Stimulated activated CD4-positive, alpha-beta T cell treated with anti-CD3 and anti-CD28 coated beads, Interleukin-12 subunit alpha, Interleukin-12 subunit beta, amount 100 ng/mL, for 4 hours (primary cell): ENCODE measurements around the gene RNF175.
"Not testable (repeated sequence)": the region's sequence is repeated elsewhere in the genome, so short reads cannot be mapped to it uniquely, and the experiment has no call there.

ENCODE experiments used
- DNase-seq: peaks from one replicate; pipeline ENCODE4 v3.0.0-alpha.2; 2020

RNF175 gene

DNA sequence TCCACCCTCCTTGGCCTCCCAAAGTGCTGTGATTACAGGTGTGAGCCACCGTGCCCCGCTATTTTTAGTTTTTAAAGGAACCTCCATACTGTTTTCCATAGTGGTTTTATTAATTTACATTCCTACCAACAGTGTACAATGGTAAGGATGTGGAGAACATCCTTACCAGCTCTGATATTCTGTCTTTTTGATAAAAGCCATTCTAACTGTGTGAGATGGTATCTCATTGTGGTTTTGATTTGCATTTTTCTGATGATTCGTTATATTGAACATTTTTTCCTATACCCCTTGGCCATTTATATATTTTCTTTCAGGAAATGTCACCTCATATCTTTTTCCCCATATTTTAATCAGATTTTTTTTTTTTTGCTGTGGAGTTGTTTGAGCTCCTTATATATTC is 90.0 kb downstream of the RNF175 start:
- no peak for DNase-seq

DNA sequence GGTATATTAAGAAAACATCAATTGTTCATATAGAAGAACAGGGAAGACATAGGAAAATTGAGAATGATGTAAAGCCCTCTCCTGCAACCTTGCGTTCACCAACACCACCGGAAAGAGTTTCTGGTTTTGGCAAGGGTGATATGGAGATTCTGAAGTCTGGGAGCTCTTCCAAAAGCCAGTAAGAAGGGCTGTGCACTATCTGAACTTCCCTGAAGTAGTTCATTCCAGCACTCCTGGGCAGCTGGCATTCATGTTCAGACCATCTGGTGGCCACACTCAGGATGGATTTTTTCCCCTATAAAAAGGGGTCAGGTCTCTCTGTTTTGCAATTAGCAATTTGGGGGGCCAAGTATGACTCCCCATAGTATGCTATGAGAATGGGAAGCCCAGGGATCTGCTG is 91.2 kb downstream of the RNF175 start:
- DNase-seq, result no peak

DNA sequence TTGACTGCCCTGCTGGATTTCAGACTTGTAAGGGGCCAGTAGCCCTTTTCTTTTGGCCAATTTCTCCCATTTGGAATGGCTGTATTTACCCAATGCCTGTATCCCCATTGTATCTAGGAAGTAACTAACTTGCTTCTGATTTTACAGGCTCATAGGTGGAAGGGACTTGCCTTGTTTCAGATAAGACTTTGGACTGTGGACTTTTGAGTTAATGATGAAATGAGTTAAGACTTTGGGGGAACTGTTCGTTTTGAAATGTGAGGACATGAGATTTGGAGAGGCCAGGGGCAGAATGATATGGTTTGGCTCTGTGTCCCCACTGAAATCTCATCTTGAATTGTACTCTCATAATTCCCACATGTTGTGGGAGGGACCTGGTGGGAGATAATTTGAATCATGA is 93.3 kb downstream of the RNF175 start:
- not testable (repeated sequence) for DNase-seq

DNA sequence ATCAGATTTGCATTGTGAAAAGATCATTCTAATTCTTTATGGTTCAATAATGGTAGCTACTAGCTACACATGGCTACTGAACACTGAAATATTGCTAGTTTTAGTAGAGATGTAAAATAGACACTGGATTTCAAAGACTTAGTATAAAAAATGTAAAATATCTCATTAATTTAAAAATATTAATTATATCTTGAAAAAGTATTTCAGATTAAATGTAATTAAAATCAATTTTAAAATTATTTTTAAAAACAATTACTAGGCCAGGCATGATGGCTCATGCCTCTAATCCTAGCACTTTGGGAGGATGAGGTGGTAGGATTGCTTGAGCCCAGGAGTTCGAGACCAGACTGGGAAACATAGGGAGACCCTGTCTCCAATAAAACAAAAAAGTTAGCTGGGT is 96.2 kb downstream of the RNF175 start:
- DNase-seq, result no peak

DNA sequence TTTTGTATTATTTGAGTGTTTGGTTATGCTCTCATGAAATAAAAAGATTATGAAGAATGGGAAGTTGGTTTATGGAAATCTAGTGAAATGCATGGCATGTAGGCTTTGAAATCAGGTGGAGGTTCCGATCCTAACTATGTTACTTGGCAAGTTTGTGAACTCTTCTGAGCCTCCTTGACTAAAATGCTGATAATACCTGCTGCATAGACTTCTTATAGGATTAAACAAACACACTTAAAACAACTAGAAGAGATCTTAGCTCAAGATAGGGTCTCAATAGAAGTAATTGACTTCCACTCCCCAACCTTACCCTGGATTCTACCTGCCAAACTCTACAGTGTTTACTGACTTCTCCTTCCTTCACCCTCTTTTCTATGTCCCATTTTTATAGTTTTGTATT is 97.9 kb downstream of the RNF175 start:
- no peak for DNase-seq

DNA sequence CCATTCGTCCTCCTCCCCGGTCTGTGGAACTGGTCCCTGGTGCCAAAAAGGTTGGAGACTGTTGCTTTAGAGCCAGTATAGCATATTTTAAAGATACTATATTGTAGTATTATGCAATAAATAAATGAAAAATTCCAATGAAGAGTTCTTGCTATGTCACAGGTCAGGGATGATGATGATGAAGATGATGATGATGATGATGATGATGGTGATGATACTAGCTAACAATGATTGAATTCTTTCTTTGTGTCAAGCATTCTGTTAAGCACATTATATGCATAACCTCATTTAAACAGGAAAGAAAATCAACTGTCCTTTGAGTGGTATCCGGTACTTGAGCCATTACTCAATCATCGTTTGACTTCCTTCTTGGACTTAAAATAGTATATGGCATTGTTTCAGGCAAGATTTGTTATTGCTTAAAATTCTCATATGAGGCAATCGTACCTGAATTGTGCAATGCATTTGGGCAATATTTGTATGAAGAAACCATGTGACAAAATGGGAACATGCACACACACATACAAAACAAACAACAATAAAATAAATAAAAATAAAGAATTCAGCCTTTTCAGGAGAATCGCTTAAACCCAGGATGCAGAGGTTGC is 98.5 kb downstream of the RNF175 start:
- no peak for DNase-seq
